K562 (cell line): ENCODE measurements around the gene NPAS2. TPM values are rescaled to one million over a fixed set of nuclear protein-coding genes. Genes with fewer than 3 reads are reported as not detected.

Source experiments
- ATAC-seq: fragments of 200-7000 bp; cut with Tn5 transposase; 3 replicates; pipeline ENCODE4 v1.9.1; 2020; ENCODE audit warnings: moderate library complexity
- BruUV-seq: library from RNA; stranded (reverse); fragments of 400-500 nt; replicated peaks from 2 replicates; lab custom pipeline; 2021; lab: Mats Ljungman, UMichigan
- CTCF ChIA-PET: fragments of 300-600 bp; formaldehyde crosslinking; extraction: SDS; loops from one replicate; lab custom pipeline; 2021; ENCODE audit warnings: low intra/inter-chr PET ratio; lab: Yijun Ruan, JAX
- POLR2A ChIA-PET: fragments of 300-600, 350-650 bp; sonication (Branson Sonifier 250); formaldehyde crosslinking; extraction: SDS; loops from one replicate; lab custom pipeline; 2021; ENCODE audit warnings: antibody characterized with exemption, inconsistent platforms; lab: Yijun Ruan, JAX
- DNase-seq, 4 experiments: peaks; one replicate each; pipeline versions ENCODE4 v3.0.0 to v3.0.0-alpha.2; 2011 to 2018; ENCODE audit warnings: low spot score in 3 of 4, mixed read lengths in 3 of 4; ENCODE audit errors: extremely low read depth in 1 of 4
- FAIRE-seq: peaks from 2 replicates; lab custom pipeline; 2011; peaks lifted over from hg19 to GRCh38; lab: Jason Lieb, UNC
- H2AFZ ChIP-seq: 2 replicates; pipeline ENCODE4 v1.6.0; 2011; ENCODE audit warnings: low read depth, low read length, control low read depth, inconsistent platforms
- H3K27ac ChIP-seq: fragments of 200-600 bp; 3 replicates; pipeline ENCODE4 v1.8.0; 2011; ENCODE audit warnings: low read depth, mild to moderate bottlenecking, control low read depth, inconsistent platforms, low read length, moderate library complexity, mixed read lengths; ENCODE audit errors: extremely low read depth
- H3K27me3 ChIP-seq, 2 experiments: fragments of 300-600 bp in 1 of 2; 2 replicates in 1 of 2; 3 replicates in 1 of 2; pipeline versions ENCODE4 v1.6.0 to v1.8.0; 2011; ENCODE audit warnings: inconsistent platforms in 2 of 2, low read length in 2 of 2, mild to moderate bottlenecking in 1 of 2, mixed read lengths in 1 of 2, moderate library complexity in 1 of 2; ENCODE audit not compliant: control insufficient read depth in 2 of 2, insufficient read depth in 2 of 2
- H3K36me3 ChIP-seq: fragments of 300-600 bp; 3 replicates; pipeline ENCODE4 v1.8.0; 2011; ENCODE audit warnings: mild to moderate bottlenecking, low read length, inconsistent platforms; ENCODE audit not compliant: control insufficient read depth, insufficient read depth
- H3K4me1 ChIP-seq, 2 experiments: fragments of 200-600 bp in 1 of 2; replicated peaks in 1 of 2; 2 replicates in 1 of 2; 3 replicates in 1 of 2; pipeline versions ENCODE4 v1.5.1 to v1.8.0; 2011; ENCODE audit warnings: inconsistent platforms in 2 of 2, low read length in 2 of 2, mild to moderate bottlenecking in 1 of 2, mixed read lengths in 1 of 2, moderate library complexity in 1 of 2; ENCODE audit not compliant: control insufficient read depth in 2 of 2, insufficient read depth in 2 of 2
- H3K4me2 ChIP-seq: 2 replicates; pipeline ENCODE4 v1.6.1; 2011; ENCODE audit warnings: low read length, control low read depth, inconsistent platforms, mixed read lengths; ENCODE audit not compliant: insufficient read depth
- H3K4me3 ChIP-seq: fragments of 200-600 bp; sonication (generic), shearing (Covaris generic); 2 replicates; pipeline ENCODE4 v1.5.1; 2016; ENCODE audit warnings: control low read depth, inconsistent platforms
- H3K79me2 ChIP-seq: fragments of 200-600 bp; 3 replicates; pipeline ENCODE4 v1.8.0; 2011; ENCODE audit warnings: low read length, inconsistent platforms; ENCODE audit not compliant: control insufficient read depth, insufficient read depth
- H3K9ac ChIP-seq, 2 experiments: 2 replicates each; pipeline versions ENCODE4 v1.6.0 to v1.6.1; 2011; ENCODE audit warnings: low read depth in 2 of 2, low read length in 2 of 2, control low read depth in 1 of 2, inconsistent platforms in 1 of 2, mild to moderate bottlenecking in 1 of 2, mixed read lengths in 1 of 2; ENCODE audit not compliant: insufficient read depth in 1 of 2
- H3K9me1 ChIP-seq: one replicate; pipeline ENCODE4 v1.6.0; 2011; ENCODE audit warnings: inconsistent platforms, mild to moderate bottlenecking, low read length, moderate library complexity; ENCODE audit not compliant: control insufficient read depth, insufficient read depth
- H3K9me3 ChIP-seq: replicated peaks from 2 replicates; pipeline ENCODE4 v1.5.1; 2011; ENCODE audit warnings: low read depth, low read length, inconsistent platforms; ENCODE audit not compliant: control insufficient read depth, insufficient read depth
- H4K20me1 ChIP-seq: replicated peaks from 2 replicates; pipeline ENCODE4 v1.6.1; 2011; ENCODE audit warnings: low read length, inconsistent platforms, mixed read lengths; ENCODE audit not compliant: control insufficient read depth, insufficient read depth
- CHD1 ChIP-seq: fragments of 200-600 bp; sonication (generic); IDR thresholded peaks from one replicate; pipeline ENCODE4 v1.6.1; 2012; ENCODE audit warnings: mild to moderate bottlenecking, moderate library complexity, low read length, inconsistent platforms
- NUFIP1 ChIP-seq: fragments of 450-650 bp; IDR thresholded peaks from 2 replicates; pipeline ENCODE4 v1.6.1; 2018; ENCODE audit not compliant: partially characterized antibody
- POLR2AphosphoS2 ChIP-seq: IDR thresholded peaks from 2 replicates; pipeline ENCODE4 v1.6.1; 2012; ENCODE audit warnings: low read length, improper control_type of control experiment
- REST ChIP-seq, 2 experiments: fragments of 450-650 bp; formaldehyde crosslinking in 1 of 2; IDR thresholded peaks; 2 replicates each; pipeline versions ENCODE4 v1.4.0 to v1.6.1; 2014 to 2020; ENCODE audit warnings: mild to moderate bottlenecking in 2 of 2, borderline replicate concordance in 1 of 2, low read depth in 1 of 2
- ZC3H8 ChIP-seq: fragments of 450-650 bp; IDR thresholded peaks from 2 replicates; pipeline ENCODE4 v1.6.1; 2017
- ZNF561 ChIP-seq: fragments of 450-650 bp; formaldehyde crosslinking; conservative IDR thresholded peaks from 2 replicates; pipeline ENCODE4 v1.4.0; 2020; ENCODE audit warnings: mild to moderate bottlenecking, moderate library complexity
- WGBS: fragments of 100-300 bp; shearing (Covaris generic); methylation state at CpG from one replicate; pipeline ENCODE4 v1.1.6; 2016; ENCODE audit warnings: low coverage, mixed read lengths; ENCODE audit not compliant: insufficient coverage; ENCODE audit errors: missing lambda C conversion rate; 5-methylcytosine and 5-hydroxymethylcytosine counted together
- in situ Hi-C: fragments of 300-500 bp; cut with MboI; formaldehyde crosslinking; loops from 4 replicates; pipeline ENCODE4 v1.15.0; 2018; ENCODE audit warnings: inconsistent platforms, mixed read lengths
- intact Hi-C: fragments of 100-400 bp; cut with micrococcal nuclease; formaldehyde crosslinking; loops from 2 replicates; pipeline ENCODE4 v1.14.2; 2022
- polyA plus RNA-seq, 8 experiments: library from polyadenylated mRNA; depleted of rRNA in 4 of 8; stranded (reverse) in 5 of 8; unstranded in 3 of 8; fragments of >200 nt; fragmentation: Nextera tagmentation in 2 of 8; fragmentation: Illumina TruSeq in 1 of 8; extraction: Ambion mirVana in 2 of 8; extraction: Trizol in 1 of 8; gene quantifications; 2 replicates each; pipeline versions ENCODE4 v1.2.1 to v1.2.3, GENCODE V29; 2011 to 2014; ENCODE audit warnings: inconsistent platforms in 1 of 8, missing spikeins in 1 of 8
- total RNA-seq, 7 experiments: library from RNA; depleted of rRNA in 6 of 7; stranded (reverse); fragments of >200 nt in 6 of 7; fragmentation: Illumina TruSeq in 2 of 7; extraction: Trizol in 2 of 7; gene quantifications; 2 replicates each; pipeline versions ENCODE4 v1.2.1 to v1.2.3, GENCODE V29; 2011 to 2021; ENCODE audit warnings: low replicate concordance in 1 of 7

The NPAS2 gene
- total and polyA plus RNA-seq, 9 of the 15 experiments (the other 6 are each of a cell fraction or from before 2014, with no cell fraction given) = 0.06 to 0.29 (median 0.07) TPM; not detected in 5

GRCh38 chr2:100870652-100871531 lies 51.0 kb downstream of the NPAS2 start:
- intact Hi-C loops (no loop called here), in situ Hi-C loops (no loop called here)
- Histone ChIP-seq H3K27me3 (peaks cover 0 to 5% of the 10 kb centered on the region in 2 experiments; a peak in 2 of 5 replicates), H3K4me1 (no peaks in the 10 kb centered on the region), H3K27ac (no peak overlapping the region), H3K9me3 (peaks cover 6% of the 10 kb centered on the region; the same call in 1 of the 2 replicates), H3K79me2 (no peaks in the 10 kb centered on the region), H3K36me3 (no peaks in the 10 kb centered on the region), H3K4me2 (no peak overlapping the region), H3K4me3 (no peak overlapping the region), H3K9ac (no peak overlapping the region), H3K9me1 (no peaks in the 10 kb centered on the region), H4K20me1 (no peaks in the 10 kb centered on the region), H2AFZ (no peak overlapping the region)
- no peak for DNase-seq
- 0% methylated on average over 6 of the region's 6 CpGs for WGBS
- ChIA-PET POLR2A (interaction anchor here (1.3 kb wide), 1 partner anchor 16 kb away, joined by 6 read pairs; no protein-coding TSS in a partner anchor), CTCF (no interaction called here)
- ATAC-seq = no peak
- BruUV-seq = no TSS peak
- no peak for FAIRE-seq
- TF ChIP-seq ZNF561 (CRISPR knock-in tag) = no peak
- no peak for TF ChIP-seq REST (IDR thresholded peaks at IDR 0.05; ENCODE audit: borderline replicate concordance)
- no peak for TF ChIP-seq REST (CRISPR knock-in tag; IDR thresholded peaks at IDR 0.05; ENCODE audit: low read depth)
- no peak for TF ChIP-seq CHD1
- no peak for TF ChIP-seq NUFIP1
- TF ChIP-seq POLR2AphosphoS2 = no peak
- no peak for TF ChIP-seq ZC3H8
